Memory B cell (primary cell): ENCODE data around the gene TMEM156.
"Not testable (repeated sequence)": the region's sequence is repeated elsewhere in the genome, so short reads cannot be mapped to it uniquely, and the experiment has no call there.

Source experiments
- ATAC-seq: fragments of 150-1000 bp; cut with Tn5 transposase; 2 replicates; pipeline ENCODE4 v1.10.0; 2021; ENCODE audit warnings: low read depth, mild to moderate bottlenecking, moderate library complexity
- DNase-seq, 2 donors: peaks; one replicate each; pipeline ENCODE4 v3.0.0; 2022; ENCODE audit warnings: low spot score in 2 of 2
- H3K27ac Mint-ChIP-seq: one replicate; pipeline ENCODE4 v1.8.0; 2022; ENCODE audit warnings: mild to moderate bottlenecking, moderate library complexity, mixed read lengths
- H3K27me3 Mint-ChIP-seq: one replicate; pipeline ENCODE4 v1.8.0; 2022; ENCODE audit warnings: mixed read lengths
- H3K36me3 Mint-ChIP-seq: one replicate; pipeline ENCODE4 v1.8.0; 2022; ENCODE audit warnings: mild to moderate bottlenecking, mixed read lengths
- H3K4me1 Mint-ChIP-seq: one replicate; pipeline ENCODE4 v1.8.0; 2022; ENCODE audit warnings: mixed read lengths
- H3K4me3 Mint-ChIP-seq: one replicate; pipeline ENCODE4 v1.8.0; 2022; ENCODE audit warnings: mild to moderate bottlenecking, moderate library complexity, mixed read lengths
- H3K9me3 Mint-ChIP-seq: one replicate; pipeline ENCODE4 v1.8.0; 2022; ENCODE audit warnings: mixed read lengths

The TMEM156 gene

DNA sequence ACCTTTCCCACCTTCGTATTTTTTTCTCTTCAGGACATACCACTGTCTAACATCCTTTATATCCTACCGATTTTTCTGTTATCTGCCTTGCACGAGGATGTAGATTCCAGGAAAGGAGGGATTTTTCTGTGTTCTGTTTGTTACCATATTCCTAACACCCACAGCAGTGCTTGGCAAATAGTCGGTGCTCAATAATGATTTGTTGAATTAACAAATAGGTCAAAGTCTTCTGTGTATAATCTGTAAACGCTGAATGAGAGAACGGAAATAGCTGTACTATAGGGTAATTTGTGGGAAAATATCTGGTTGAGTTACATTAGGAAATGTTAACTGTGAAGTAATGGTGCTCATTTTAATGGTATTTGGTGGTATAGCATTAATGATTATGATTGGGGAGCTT is 81.5 kb downstream of the TMEM156 start:
- H3K4me3 Mint-ChIP-seq: no peak overlapping the region
- ATAC-seq (no peak), DNase-seq (no peak)
- H3K27me3 Mint-ChIP-seq: peaks cover 3% of the 10 kb centered on the region
- no peaks in the 10 kb centered on the region for H3K9me3 Mint-ChIP-seq
- no peak overlapping the region for H3K27ac Mint-ChIP-seq
- peaks cover 12% of the 10 kb centered on the region for H3K4me1 Mint-ChIP-seq
- no peaks in the 10 kb centered on the region for H3K36me3 Mint-ChIP-seq

DNA sequence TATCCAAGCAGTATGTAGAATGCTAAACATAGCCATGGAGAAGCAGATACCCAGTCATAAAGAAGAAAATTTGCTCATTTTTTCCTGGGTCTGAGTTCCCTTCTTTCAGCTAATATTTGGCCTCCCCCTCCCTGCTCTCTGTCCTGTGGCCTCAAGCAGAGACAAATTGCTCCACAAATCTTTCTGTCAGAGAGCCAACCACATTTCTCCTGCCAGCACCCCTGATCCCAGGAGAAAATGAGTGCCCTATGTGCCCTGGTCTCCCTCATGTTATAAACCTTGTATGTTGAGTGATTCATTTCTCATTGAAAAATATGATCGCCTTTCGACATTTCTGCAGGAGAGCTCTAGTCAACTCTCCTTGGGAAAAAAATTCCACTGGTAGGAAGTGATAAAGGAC is 82.0 kb downstream of the TMEM156 start:
- DNase-seq (no peak), ATAC-seq (no peak)
- Mint-ChIP-seq H3K27me3 (peaks cover 3% of the 10 kb centered on the region), H3K4me1 (peaks cover 12% of the 10 kb centered on the region), H3K9me3 (no peaks in the 10 kb centered on the region), H3K27ac (no peak overlapping the region), H3K36me3 (no peaks in the 10 kb centered on the region), H3K4me3 (no peak overlapping the region)

DNA sequence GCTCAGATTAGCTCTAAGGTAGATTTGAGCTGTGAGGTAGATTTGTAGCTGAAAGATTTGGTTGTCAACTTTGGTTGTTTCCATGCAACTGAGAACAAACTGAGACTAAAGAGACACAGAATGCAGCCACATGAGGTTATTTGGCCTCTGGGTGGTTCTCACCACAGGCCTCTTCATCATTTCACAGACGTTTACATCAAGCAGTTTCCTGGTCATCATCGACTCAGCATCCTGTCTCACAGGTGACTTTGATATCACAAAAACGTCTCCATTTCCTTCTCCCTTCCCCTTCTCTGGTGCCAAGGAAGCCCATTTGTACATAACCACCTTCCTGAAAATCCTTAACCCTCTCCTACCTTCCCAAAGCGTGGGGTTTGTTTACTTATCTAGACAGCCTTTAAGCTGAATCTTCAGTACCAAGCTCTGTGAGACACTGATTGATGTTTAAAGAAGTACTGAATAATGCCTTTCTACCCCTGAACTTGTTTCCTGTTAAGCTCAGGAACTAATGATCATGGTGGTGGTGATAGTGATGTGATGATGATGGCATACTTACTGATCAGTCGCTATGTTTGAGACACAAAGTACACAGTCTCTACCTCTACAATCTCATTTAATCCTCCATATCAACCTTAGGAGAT is 82.7 kb downstream of the TMEM156 start:
- H3K4me1 Mint-ChIP-seq: peaks cover 12% of the 10 kb centered on the region
- ATAC-seq (peak; percentile 64), DNase-seq (no peak)
- H3K27me3 Mint-ChIP-seq: peaks cover 3% of the 10 kb centered on the region
- no peak overlapping the region for H3K4me3 Mint-ChIP-seq
- no peaks in the 10 kb centered on the region for H3K9me3 Mint-ChIP-seq
- H3K36me3 Mint-ChIP-seq: no peaks in the 10 kb centered on the region
- peak overlapping the region; percentile 48 for H3K27ac Mint-ChIP-seq

DNA sequence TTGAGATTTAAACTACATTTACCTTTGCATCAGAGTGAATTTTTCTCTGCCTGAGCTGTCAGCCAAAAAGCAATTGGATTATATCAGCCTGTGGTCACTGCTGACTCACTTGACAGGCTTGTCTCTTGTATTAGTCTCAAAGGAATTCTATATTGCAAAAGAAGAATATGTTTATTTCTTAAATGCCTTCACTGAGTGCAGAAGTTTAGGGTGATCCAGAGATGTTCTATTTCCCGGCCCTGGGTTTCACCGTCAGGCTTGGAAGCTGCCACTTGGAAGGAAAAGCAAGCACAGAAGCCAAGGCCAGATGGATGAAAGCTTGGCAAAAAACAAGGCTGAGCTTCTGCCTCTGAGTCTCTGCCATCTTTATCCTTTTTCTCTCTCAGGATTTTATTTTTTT is 83.7 kb downstream of the TMEM156 start:
- Mint-ChIP-seq H3K36me3 (no peaks in the 10 kb centered on the region), H3K27ac (no peak overlapping the region), H3K4me1 (peaks cover 11% of the 10 kb centered on the region), H3K27me3 (peaks cover 1% of the 10 kb centered on the region), H3K9me3 (no peaks in the 10 kb centered on the region), H3K4me3 (no peak overlapping the region)
- no peak for ATAC-seq
- no peak for DNase-seq

DNA sequence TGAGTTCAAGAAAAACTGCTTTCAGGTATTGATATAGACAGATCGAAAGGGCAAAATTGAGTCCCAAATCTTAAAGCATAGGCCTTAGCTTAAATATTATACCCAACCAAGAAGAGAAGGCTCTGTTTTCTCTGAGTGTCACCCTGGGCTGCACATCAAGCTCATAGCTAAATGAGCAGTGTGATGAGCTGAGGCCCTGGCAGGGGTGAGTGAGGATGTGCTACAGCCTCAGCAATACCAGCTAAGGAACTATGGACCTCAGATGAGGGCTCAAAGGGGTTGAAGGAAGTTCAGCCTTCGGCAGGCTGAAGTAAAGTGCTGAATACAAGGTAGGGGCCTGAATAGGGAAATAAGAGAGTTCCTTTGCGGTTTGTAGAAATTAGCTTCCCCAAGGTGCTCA is 85.3 kb downstream of the TMEM156 start:
- no peaks in the 10 kb centered on the region for H3K27me3 Mint-ChIP-seq
- H3K9me3 Mint-ChIP-seq: no peaks in the 10 kb centered on the region
- no peak overlapping the region for H3K27ac Mint-ChIP-seq
- DNase-seq: no peak
- H3K4me1 Mint-ChIP-seq: peaks cover 10% of the 10 kb centered on the region
- no peaks in the 10 kb centered on the region for H3K36me3 Mint-ChIP-seq
- no peak for ATAC-seq
- H3K4me3 Mint-ChIP-seq: no peak overlapping the region

DNA sequence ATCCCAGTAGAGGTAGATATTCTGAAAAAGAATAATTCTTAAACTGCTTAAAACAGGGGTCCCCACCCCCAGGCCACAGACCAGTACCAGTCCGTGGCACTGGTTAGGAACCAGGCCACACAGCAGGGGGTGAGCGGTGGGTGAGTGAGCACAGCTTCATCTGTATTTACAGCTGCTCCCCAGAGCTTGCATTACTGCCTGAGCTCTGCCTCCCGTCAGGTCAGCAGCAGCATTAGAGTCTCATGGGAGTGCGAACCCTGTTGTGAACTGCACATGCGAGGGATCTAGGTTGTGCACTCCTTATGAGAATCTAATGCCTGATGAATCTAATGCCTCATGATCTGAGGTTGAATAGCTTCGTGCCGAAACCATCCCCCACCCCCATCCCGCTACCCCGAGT is 87.8 kb downstream of the TMEM156 start:
- no peak overlapping the region for H3K27ac Mint-ChIP-seq
- ATAC-seq (no peak), DNase-seq (no peak)
- no peaks in the 10 kb centered on the region for H3K9me3 Mint-ChIP-seq
- peaks cover 8% of the 10 kb centered on the region for H3K4me1 Mint-ChIP-seq
- H3K36me3 Mint-ChIP-seq: no peaks in the 10 kb centered on the region
- H3K4me3 Mint-ChIP-seq: no peak overlapping the region
- H3K27me3 Mint-ChIP-seq: no peaks in the 10 kb centered on the region

DNA sequence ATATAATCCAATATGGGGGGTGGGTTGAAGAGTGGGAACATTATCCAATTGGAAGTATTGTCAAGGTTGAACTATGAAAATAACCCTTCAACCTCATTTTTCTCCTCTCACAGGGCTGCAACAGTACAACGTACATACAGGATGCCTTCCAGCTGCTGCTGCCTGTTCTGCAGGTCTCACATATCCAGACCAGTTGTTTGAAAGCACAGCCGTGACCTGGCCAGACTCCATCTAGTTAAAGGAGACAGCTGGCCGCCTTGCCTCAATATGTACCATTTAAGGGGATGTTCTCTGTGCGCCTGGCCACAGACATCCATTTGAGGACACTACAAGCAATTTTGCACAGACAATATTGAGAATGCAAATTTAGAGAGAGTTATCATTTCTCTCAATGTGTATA is 88.9 kb downstream of the TMEM156 start:
- Mint-ChIP-seq H3K9me3 (no peaks in the 10 kb centered on the region), H3K27me3 (no peaks in the 10 kb centered on the region), H3K27ac (no peak overlapping the region), H3K4me1 (peaks cover 8% of the 10 kb centered on the region), H3K4me3 (no peak overlapping the region), H3K36me3 (no peaks in the 10 kb centered on the region)
- DNase-seq (no peak), ATAC-seq (no peak)

DNA sequence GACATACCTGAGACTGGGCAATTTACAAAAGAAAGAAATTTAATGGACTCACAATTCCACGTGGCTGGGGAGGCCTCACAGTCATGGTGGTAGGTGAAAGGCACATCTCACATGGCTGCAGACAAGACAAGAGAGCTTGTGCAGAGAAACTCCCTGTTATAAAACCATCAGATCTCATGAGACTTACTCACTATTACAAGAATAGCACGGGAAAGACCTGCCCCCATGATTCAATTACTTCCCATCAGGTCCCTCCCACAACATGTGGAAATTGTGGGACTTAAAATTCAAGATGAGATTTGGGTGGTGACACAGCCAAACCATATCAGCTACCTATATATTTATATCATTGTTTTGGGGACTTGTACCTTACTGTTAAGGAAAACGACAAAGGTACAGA is 90.3 kb downstream of the TMEM156 start:
- not testable (repeated sequence) for H3K27ac Mint-ChIP-seq, H3K4me1 Mint-ChIP-seq, DNase-seq, H3K4me3 Mint-ChIP-seq, H3K36me3 Mint-ChIP-seq, ATAC-seq, H3K27me3 Mint-ChIP-seq, H3K9me3 Mint-ChIP-seq

DNA sequence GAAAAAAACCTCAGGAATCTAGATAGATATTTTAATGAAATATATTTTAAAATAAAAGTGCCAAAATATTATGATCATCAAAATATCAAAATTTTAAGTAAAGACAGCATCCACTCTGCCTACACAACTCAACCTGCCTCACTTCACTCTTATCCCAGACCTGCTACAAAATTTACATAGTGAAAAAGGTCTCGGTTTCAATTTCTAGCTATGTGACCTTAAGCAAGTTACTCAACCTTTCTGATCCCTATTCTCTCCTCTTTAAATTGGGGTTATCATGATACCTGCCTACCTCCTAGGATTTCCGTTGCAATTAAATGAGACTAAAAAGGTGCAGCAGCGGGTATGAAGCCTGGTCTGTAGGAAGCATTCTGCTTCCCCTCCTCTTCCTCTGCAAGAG is 91.7 kb downstream of the TMEM156 start:
- ATAC-seq (no peak), DNase-seq (no peak)
- Mint-ChIP-seq H3K4me3 (no peak overlapping the region), H3K36me3 (peaks cover 2% of the 10 kb centered on the region), H3K4me1 (peaks cover 2% of the 10 kb centered on the region), H3K27me3 (no peaks in the 10 kb centered on the region), H3K27ac (no peak overlapping the region), H3K9me3 (no peaks in the 10 kb centered on the region)

DNA sequence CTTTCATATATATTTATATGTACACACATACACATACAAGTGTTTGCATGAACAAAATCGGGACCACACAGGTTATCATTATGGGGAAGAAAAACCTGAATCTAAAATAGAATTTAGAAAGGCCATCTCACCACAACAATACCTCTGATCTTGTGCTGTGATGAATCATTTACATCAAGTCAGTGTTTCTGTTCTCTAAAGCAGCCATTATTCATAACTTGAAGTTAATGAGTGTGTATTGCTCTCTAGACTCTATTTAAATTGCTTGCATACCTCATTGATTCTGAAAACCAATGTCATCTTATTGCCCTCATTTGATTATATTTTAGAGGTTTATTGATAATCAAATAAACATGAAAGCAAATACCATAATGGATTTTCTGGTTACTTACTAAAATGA is 93.0 kb downstream of the TMEM156 start:
- Mint-ChIP-seq H3K27me3 (no peaks in the 10 kb centered on the region), H3K4me1 (peaks cover 2% of the 10 kb centered on the region), H3K27ac (no peak overlapping the region), H3K9me3 (no peaks in the 10 kb centered on the region), H3K4me3 (no peak overlapping the region), H3K36me3 (peaks cover 2% of the 10 kb centered on the region)
- ATAC-seq (no peak), DNase-seq (no peak)

DNA sequence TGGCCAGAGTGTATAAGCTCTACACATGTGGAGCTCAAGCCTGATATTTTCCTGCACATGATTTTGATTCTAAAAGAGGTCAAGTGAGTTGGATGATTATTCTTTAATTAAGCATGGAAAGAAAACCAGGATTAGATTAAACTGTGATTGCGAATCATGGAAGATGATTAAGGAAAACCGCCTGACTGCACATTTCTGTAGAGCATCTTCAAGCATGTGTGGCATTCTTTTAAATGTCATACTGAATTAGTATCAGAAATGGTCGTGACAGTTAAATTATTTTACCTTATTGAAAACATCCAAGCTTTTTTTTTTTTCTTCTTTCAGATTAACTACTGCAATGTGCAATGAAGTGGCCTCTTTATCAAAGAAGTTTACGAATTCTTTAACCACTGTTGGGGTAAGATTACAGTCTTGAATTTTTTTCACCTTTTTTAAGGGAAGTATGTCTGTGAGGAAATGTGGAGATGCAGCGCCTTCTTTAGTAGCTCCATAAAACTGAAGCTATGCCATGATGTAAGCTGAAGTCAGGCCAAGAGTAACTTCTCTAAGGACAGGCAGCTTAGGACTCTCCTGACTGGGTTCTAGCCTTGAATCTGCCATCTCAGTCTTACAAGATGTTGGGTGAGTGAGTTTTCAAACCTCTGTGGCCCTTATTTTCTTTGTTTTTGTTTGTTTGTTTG is 96.7 kb downstream of the TMEM156 start:
- Mint-ChIP-seq H3K4me1 (peaks cover under 1% of the 10 kb centered on the region), H3K4me3 (no peak overlapping the region), H3K27me3 (no peaks in the 10 kb centered on the region), H3K27ac (no peak overlapping the region), H3K36me3 (peaks cover 9% of the 10 kb centered on the region), H3K9me3 (no peaks in the 10 kb centered on the region)
- ATAC-seq (no peak), DNase-seq (no peak)

DNA sequence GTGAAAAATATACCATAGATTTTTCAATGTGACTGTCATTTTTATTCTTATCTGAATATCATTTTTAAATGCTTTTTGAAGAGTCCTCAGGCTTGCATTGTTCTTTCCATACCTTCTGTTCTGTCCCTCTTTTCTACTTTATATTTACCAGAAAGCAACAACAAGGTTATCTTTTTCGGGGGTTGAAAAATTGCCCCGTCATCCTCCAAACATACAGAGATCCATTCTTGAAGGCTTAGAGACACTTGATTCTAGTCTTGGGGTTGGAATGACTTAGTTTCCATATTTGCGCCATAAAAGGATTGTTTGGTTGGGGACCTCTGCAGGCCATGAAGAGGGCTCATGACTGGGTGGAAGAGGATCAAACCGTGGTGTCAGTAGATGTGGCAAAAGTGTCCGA is 101.1 kb downstream of the TMEM156 start:
- Mint-ChIP-seq H3K36me3 (peaks cover 10% of the 10 kb centered on the region), H3K27ac (no peak overlapping the region), H3K27me3 (no peaks in the 10 kb centered on the region), H3K4me3 (no peak overlapping the region), H3K9me3 (no peaks in the 10 kb centered on the region), H3K4me1 (no peaks in the 10 kb centered on the region)
- no peak for ATAC-seq
- no peak for DNase-seq

DNA sequence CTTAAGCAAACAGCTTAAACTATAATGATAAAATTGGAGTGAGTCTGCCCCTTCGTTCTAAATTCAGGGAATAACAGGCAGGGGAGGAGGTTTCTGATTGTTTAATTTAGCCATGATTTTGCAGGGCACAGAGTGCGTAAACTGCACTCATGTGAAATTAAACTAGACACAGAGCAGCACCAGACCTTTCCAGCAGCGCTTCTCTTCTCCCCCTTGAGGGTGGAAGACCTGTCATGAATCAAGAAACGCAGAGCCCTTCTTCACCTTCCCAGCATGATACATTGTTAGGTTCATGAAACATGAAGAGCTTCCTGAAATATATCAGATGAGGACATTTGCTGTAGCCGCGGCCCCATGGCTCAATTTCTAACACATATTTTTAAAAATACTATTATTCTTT is 101.5 kb downstream of the TMEM156 start:
- ATAC-seq (no peak), DNase-seq (no peak)
- H3K27ac Mint-ChIP-seq: no peak overlapping the region
- peaks cover 10% of the 10 kb centered on the region for H3K36me3 Mint-ChIP-seq
- no peaks in the 10 kb centered on the region for H3K4me1 Mint-ChIP-seq
- H3K4me3 Mint-ChIP-seq: no peak overlapping the region
- no peaks in the 10 kb centered on the region for H3K9me3 Mint-ChIP-seq
- no peaks in the 10 kb centered on the region for H3K27me3 Mint-ChIP-seq

DNA sequence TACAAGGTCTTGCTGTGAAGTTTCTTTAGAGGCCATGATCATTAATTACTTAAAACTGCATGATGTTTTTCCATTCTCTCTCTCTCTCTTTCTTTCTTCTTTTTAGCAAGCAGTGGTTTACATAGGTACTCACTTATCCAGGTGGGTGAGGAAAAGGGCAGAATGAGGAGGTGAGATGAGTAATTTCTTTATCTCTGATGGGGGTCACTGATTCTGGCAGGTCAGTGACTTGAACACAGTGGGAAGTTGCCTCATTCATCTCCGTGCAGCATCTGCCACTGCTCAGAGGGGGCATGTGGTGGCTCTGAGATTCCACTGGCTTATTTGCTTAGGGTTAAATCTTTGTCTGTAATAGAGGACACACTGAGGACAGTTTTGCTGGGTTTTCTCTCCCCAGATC is 102.0 kb downstream of the TMEM156 start:
- H3K4me3 Mint-ChIP-seq: no peak overlapping the region
- no peaks in the 10 kb centered on the region for H3K27me3 Mint-ChIP-seq
- DNase-seq (no peak), ATAC-seq (no peak)
- no peak overlapping the region for H3K27ac Mint-ChIP-seq
- no peaks in the 10 kb centered on the region for H3K4me1 Mint-ChIP-seq
- H3K36me3 Mint-ChIP-seq: peaks cover 10% of the 10 kb centered on the region
- no peaks in the 10 kb centered on the region for H3K9me3 Mint-ChIP-seq

DNA sequence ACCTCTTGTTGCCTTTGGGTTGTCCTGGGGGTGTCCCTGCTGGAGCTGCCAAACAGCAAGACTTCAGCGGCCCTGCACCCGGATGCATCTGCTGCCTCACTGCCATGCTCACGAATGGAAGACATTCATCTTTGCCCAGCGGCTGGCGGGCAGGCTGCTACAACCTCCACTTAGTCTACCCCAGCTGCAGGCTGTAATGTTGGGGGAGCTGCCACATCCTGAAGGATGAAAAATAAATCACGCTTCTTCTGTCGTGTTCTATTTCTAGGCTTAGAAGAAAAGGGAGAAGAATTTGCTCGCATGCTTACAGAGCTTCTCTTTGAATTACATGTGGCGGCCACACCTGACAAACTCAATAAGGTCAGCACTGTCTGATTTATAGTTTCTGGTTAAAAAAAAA is 103.2 kb downstream of the TMEM156 start:
- Mint-ChIP-seq H3K4me1 (no peaks in the 10 kb centered on the region), H3K9me3 (no peaks in the 10 kb centered on the region), H3K27ac (no peak overlapping the region), H3K27me3 (no peaks in the 10 kb centered on the region), H3K36me3 (peaks cover 10% of the 10 kb centered on the region), H3K4me3 (no peak overlapping the region)
- ATAC-seq (no peak), DNase-seq (no peak)
